Endothelial cell of umbilical vein (primary cell): Measurements from ENCODE around the gene PLXND1. TPM values are rescaled to one million over a fixed set of nuclear protein-coding genes. Genes with fewer than 3 reads are reported as not detected.

Experiments
- BruUV-seq: library from RNA; stranded (reverse); fragments of 400-500 nt; replicated peaks from 2 replicates; lab custom pipeline; 2021; lab: Mats Ljungman, UMichigan
- CTCF ChIA-PET: fragments of 300-600, 350-600 bp; sonication (Branson Sonifier 250); formaldehyde crosslinking; loops from one replicate; lab custom pipeline; 2021; ENCODE audit warnings: antibody characterized with exemption, inconsistent platforms; lab: Charles Lee
- POLR2A ChIA-PET: fragments of 300-600, 350-600 bp; sonication (Branson Sonifier 250); formaldehyde crosslinking; loops from one replicate; lab custom pipeline; 2021; ENCODE audit warnings: antibody characterized with exemption, inconsistent platforms; lab: Charles Lee
- DNase-seq: peaks from one replicate; pipeline ENCODE4 v3.0.0-alpha.2; 2011; ENCODE audit warnings: low read depth, low spot score
- FAIRE-seq: peaks from 2 replicates; lab custom pipeline; 2011; peaks lifted over from hg19 to GRCh38; lab: Jason Lieb, UNC
- H2AFZ ChIP-seq: 2 replicates; pipeline ENCODE4 v1.6.0; 2012; ENCODE audit warnings: low read depth, low read length, control low read depth, inconsistent platforms
- H3K27ac ChIP-seq: 2 replicates; pipeline ENCODE4 v1.5.1; 2011; ENCODE audit warnings: low read depth, mild to moderate bottlenecking, control low read depth, low read length, moderate library complexity; ENCODE audit not compliant: insufficient read depth
- H3K27me3 ChIP-seq, 2 experiments: 2 replicates each; pipeline versions ENCODE4 v1.6.0 to v1.6.1; 2011; ENCODE audit warnings: low read length in 2 of 2, mixed read lengths in 1 of 2; ENCODE audit not compliant: control insufficient read depth in 2 of 2, insufficient read depth in 2 of 2
- H3K36me3 ChIP-seq, 2 experiments: 2 replicates in 1 of 2; 3 replicates in 1 of 2; pipeline ENCODE4 v1.5.1; 2011; ENCODE audit warnings: low read length in 2 of 2, mild to moderate bottlenecking in 1 of 2, moderate library complexity in 1 of 2; ENCODE audit not compliant: control insufficient read depth in 2 of 2, insufficient read depth in 2 of 2; ENCODE audit errors: extremely low read depth in 1 of 2
- H3K4me1 ChIP-seq: 3 replicates; pipeline ENCODE4 v1.5.1; 2011; ENCODE audit warnings: mild to moderate bottlenecking, low read length; ENCODE audit not compliant: control insufficient read depth, insufficient read depth; ENCODE audit errors: extremely low read depth
- H3K4me2 ChIP-seq: 2 replicates; pipeline ENCODE4 v1.6.1; 2011; ENCODE audit warnings: low read length, control low read depth, mixed read lengths; ENCODE audit not compliant: insufficient read depth
- H3K4me3 ChIP-seq, 3 experiments: fragments of 200-600 bp in 1 of 3; sonication (generic), shearing (Covaris generic) in 1 of 3; replicated peaks in 1 of 3; 2 replicates each; pipeline ENCODE4 v1.5.1; 2011 to 2016; ENCODE audit warnings: control low read depth in 3 of 3, low read length in 3 of 3, mild to moderate bottlenecking in 2 of 3, inconsistent platforms in 1 of 3, low read depth in 1 of 3, moderate library complexity in 1 of 3; ENCODE audit not compliant: insufficient read depth in 1 of 3
- H3K79me2 ChIP-seq: 2 replicates; pipeline ENCODE4 v1.6.0; 2012; ENCODE audit warnings: low read length, inconsistent platforms; ENCODE audit not compliant: control insufficient read depth, insufficient read depth
- H3K9ac ChIP-seq: replicated peaks from 2 replicates; pipeline ENCODE3; 2011; ENCODE audit warnings: low read length, control low read depth; ENCODE audit not compliant: insufficient read depth; ENCODE audit errors: extremely low read depth
- H3K9me1 ChIP-seq: replicated peaks from 3 replicates; pipeline ENCODE4 v1.6.0; 2011; ENCODE audit warnings: mild to moderate bottlenecking, low read length; ENCODE audit not compliant: control insufficient read depth, insufficient read depth; ENCODE audit errors: extremely low read depth
- H3K9me3 ChIP-seq: replicated peaks from 2 replicates; pipeline ENCODE4 v1.5.1; 2012; ENCODE audit warnings: low read length, inconsistent platforms; ENCODE audit not compliant: control insufficient read depth, insufficient read depth
- H4K20me1 ChIP-seq: replicated peaks from 2 replicates; pipeline ENCODE3; 2011; ENCODE audit warnings: mild to moderate bottlenecking, low read length; ENCODE audit not compliant: control insufficient read depth, insufficient read depth; ENCODE audit errors: extremely low read depth
- EZH2 ChIP-seq: IDR thresholded peaks from 2 replicates; pipeline ENCODE4 v1.6.1; 2012; ENCODE audit warnings: borderline replicate concordance, low read depth, mild to moderate bottlenecking, moderate library complexity, low read length, inconsistent platforms; ENCODE audit not compliant: severe bottlenecking
- FOS ChIP-seq: IDR thresholded peaks from 2 replicates; pipeline ENCODE4 v1.6.1; 2011; ENCODE audit warnings: mild to moderate bottlenecking, low read length, moderate library complexity, borderline replicate concordance; ENCODE audit not compliant: insufficient read depth
- GATA2 ChIP-seq: IDR thresholded peaks from 2 replicates; pipeline ENCODE4 v1.7.0; 2011; ENCODE audit warnings: low read depth, mild to moderate bottlenecking, moderate library complexity, mixed read lengths, low read length; ENCODE audit not compliant: insufficient read length, insufficient read depth
- JUN ChIP-seq: IDR thresholded peaks from 2 replicates; pipeline ENCODE4 v1.6.1; 2011; ENCODE audit warnings: borderline replicate concordance, low read depth; ENCODE audit not compliant: insufficient read length, insufficient read depth
- MYC ChIP-seq: IDR thresholded peaks from one replicate; pipeline ENCODE4 v1.6.1; 2011; ENCODE audit warnings: mild to moderate bottlenecking, low read depth, low read length
- POLR2A ChIP-seq: IDR thresholded peaks from 2 replicates; pipeline ENCODE4 v1.6.1; 2012; ENCODE audit warnings: low read depth, mild to moderate bottlenecking, control low read depth, low read length
- POLR2AphosphoS5 ChIP-seq: IDR thresholded peaks from 2 replicates; pipeline ENCODE4 v1.6.1; 2012; ENCODE audit warnings: low read depth, mild to moderate bottlenecking, control low read depth, low read length, moderate library complexity; ENCODE audit not compliant: insufficient read depth
- dilution Hi-C: fragments of 300-500 bp; cut with MboI; formaldehyde crosslinking; loops from one replicate; pipeline ENCODE4 v1.15.0; 2019; ENCODE audit warnings: low sequenced_read_pairs; ENCODE audit not compliant: extremely low pct_ligation_motif_present
- intact Hi-C: fragments of 100-400 bp; cut with micrococcal nuclease; formaldehyde crosslinking; loops from one replicate; pipeline ENCODE4 v1.10.0; 2022
- polyA plus RNA-seq, 4 experiments: library from polyadenylated mRNA; depleted of rRNA in 3 of 4; stranded (reverse) in 3 of 4; unstranded in 1 of 4; fragments of >200 nt; gene quantifications; 2 replicates each; pipeline versions ENCODE4 v1.2.1 to v1.2.3, GENCODE V29; 2011 to 2012; ENCODE audit warnings: missing spikeins in 1 of 4
- total RNA-seq: library from RNA; stranded (reverse); gene quantifications from 2 replicates; pipeline ENCODE4 v1.2.3, GENCODE V29; 2021
- TF ChIP-seq, protein P1 (sequence below): IDR thresholded peaks from 2 replicates; pipeline ENCODE4 v1.6.1; 2011; ENCODE audit not compliant: insufficient read depth, insufficient read length
- TF ChIP-seq, protein P2 (sequence below), 2 donors: IDR thresholded peaks; 1 replicate in 1 of 2; 2 replicates in 1 of 2; pipeline ENCODE4 v1.5.1; 2011; ENCODE audit warnings: low read length in 2 of 2, mild to moderate bottlenecking in 2 of 2, moderate library complexity in 2 of 2, control low read depth in 1 of 2, inconsistent platforms in 1 of 2, low read depth in 1 of 2; ENCODE audit not compliant: insufficient read depth in 1 of 2; ENCODE audit errors: extremely low read depth in 1 of 2

PLXND1 gene
- total and polyA plus RNA-seq, 2 donors (not counting 3 experiments of a cell fraction or from before 2014, with no cell fraction given): 300 to 834 TPM

DNA sequence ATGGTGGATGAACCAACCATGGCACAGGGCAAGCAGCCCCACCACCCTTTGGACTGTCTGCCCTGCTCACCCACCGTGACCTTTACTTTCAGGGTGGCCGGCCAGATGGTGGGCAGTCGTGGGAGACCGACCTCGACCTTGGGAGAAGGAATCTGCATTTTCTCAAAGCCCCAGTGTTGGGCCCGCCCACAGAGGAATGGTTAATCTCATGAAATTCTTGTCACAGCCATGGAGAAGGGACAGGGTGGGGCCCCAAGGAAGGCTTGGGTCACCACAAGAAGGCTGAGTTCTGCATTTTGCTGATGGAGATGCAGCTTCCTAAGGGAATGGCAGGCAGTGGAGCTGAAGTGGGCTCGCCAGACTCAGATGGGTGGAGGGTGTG lies 2.9 kb downstream of the PLXND1 start:
- POLR2A ChIA-PET: interaction anchor here (2.2 kb wide), 1 partner anchor 9 kb away, joined by 5 read pairs; no protein-coding TSS in a partner anchor
- intact Hi-C loops (no loop called here), dilution Hi-C loops (no loop called here)
- Histone ChIP-seq H3K27me3 (no peaks in the 10 kb centered on the region), H3K9me3 (no peaks in the 10 kb centered on the region), H3K4me1 (peaks cover 56% of the 10 kb centered on the region), H3K79me2 (peaks cover 76% of the 10 kb centered on the region), H3K9me1 (no peaks in the 10 kb centered on the region), H3K4me3 (peak overlapping the region; percentile 19 to 87 (median 64)), H3K27ac (peak overlapping the region; percentile 91), H4K20me1 (no peaks in the 10 kb centered on the region), H3K4me2 (peak overlapping the region; percentile 32), H3K9ac (peak overlapping the region; percentile 55), H3K36me3 (no peaks in the 10 kb centered on the region), H2AFZ (no peak overlapping the region)
- CTCF ChIA-PET: interaction anchor here (1.0 to 4.0 kb wide), 8 partner anchors 10 to 226 kb away, joined by 3 to 33 read pairs (median 5); no protein-coding TSS in a partner anchor
- FAIRE-seq (peak; percentile 58), DNase-seq (no peak)
- TF ChIP-seq POLR2AphosphoS5 (no peak), JUN (no peak), EZH2 (no peak), GATA2 (no peak), FOS (no peak), POLR2A (no peak), MYC (no peak)
- TF ChIP-seq, protein P1, sequence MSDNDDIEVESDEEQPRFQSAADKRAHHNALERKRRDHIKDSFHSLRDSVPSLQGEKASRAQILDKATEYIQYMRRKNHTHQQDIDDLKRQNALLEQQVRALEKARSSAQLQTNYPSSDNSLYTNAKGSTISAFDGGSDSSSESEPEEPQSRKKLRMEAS: no peak
- TF ChIP-seq, protein P2, sequence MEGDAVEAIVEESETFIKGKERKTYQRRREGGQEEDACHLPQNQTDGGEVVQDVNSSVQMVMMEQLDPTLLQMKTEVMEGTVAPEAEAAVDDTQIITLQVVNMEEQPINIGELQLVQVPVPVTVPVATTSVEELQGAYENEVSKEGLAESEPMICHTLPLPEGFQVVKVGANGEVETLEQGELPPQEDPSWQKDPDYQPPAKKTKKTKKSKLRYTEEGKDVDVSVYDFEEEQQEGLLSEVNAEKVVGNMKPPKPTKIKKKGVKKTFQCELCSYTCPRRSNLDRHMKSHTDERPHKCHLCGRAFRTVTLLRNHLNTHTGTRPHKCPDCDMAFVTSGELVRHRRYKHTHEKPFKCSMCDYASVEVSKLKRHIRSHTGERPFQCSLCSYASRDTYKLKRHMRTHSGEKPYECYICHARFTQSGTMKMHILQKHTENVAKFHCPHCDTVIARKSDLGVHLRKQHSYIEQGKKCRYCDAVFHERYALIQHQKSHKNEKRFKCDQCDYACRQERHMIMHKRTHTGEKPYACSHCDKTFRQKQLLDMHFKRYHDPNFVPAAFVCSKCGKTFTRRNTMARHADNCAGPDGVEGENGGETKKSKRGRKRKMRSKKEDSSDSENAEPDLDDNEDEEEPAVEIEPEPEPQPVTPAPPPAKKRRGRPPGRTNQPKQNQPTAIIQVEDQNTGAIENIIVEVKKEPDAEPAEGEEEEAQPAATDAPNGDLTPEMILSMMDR (IDR thresholded peaks at IDR 0.05; ENCODE audit: extremely low read depth in 1 of 2, insufficient read depth in 1 of 2, low read depth in 1 of 2, low read length in 2 of 2): no peak
- BruUV-seq: no TSS peak
